ENCODE results near the gene EFCAB6.

The EFCAB6 gene

GRCh38 chr22:43642319-43643206 is 169.5 kb downstream of the EFCAB6 start:
- H3K4me1 Mint-ChIP-seq = peaks cover 10% of the 10 kb centered on the region
- H3K27me3 Mint-ChIP-seq (ENCODE audit: low read depth, poor library complexity) = peaks cover 6% of the 10 kb centered on the region
- H3K9me3 Mint-ChIP-seq = peaks cover 31% of the 10 kb centered on the region
- H3K4me3 Mint-ChIP-seq = no peak overlapping the region
- no peak for TF ChIP-seq CTCF (IDR thresholded peaks at IDR 0.05)
- H3K36me3 Mint-ChIP-seq (ENCODE audit: low read depth) = peaks cover 8% of the 10 kb centered on the region
- no peak for DNase-seq
- H3K27ac Mint-ChIP-seq = no peak overlapping the region

GRCh38 chr22:43639228-43639948 is 172.7 kb downstream of the EFCAB6 start:
- Mint-ChIP-seq H3K36me3 (ENCODE audit: low read depth) (peaks cover 8% of the 10 kb centered on the region), H3K27ac (no peak overlapping the region), H3K4me3 (no peak overlapping the region), H3K27me3 (ENCODE audit: low read depth, poor library complexity) (peaks cover 6% of the 10 kb centered on the region), H3K4me1 (peaks cover 10% of the 10 kb centered on the region), H3K9me3 (peaks cover 35% of the 10 kb centered on the region)
- no peak for DNase-seq
- TF ChIP-seq CTCF (IDR thresholded peaks at IDR 0.05) = no peak

- H3K4me1 Mint-ChIP-seq = peaks cover 8% of the 10 kb centered on the region
- TF ChIP-seq CTCF (IDR thresholded peaks at IDR 0.05) = no peak
Observed at GRCh38 chr22:43637275-43638260, 174.5 kb downstream of the EFCAB6 start.

GRCh38 chr22:43636086-43636485 is 176.0 kb downstream of the EFCAB6 start:
- peaks cover 4% of the 10 kb centered on the region for H3K4me1 Mint-ChIP-seq
- H3K27ac Mint-ChIP-seq = peak overlapping the region; percentile 25
- no peaks in the 10 kb centered on the region for H3K27me3 Mint-ChIP-seq (ENCODE audit: low read depth, poor library complexity)
- no peak for TF ChIP-seq CTCF (IDR thresholded peaks at IDR 0.05)
- H3K36me3 Mint-ChIP-seq (ENCODE audit: low read depth) = peaks cover 8% of the 10 kb centered on the region
- no peak overlapping the region for H3K4me3 Mint-ChIP-seq
- DNase-seq = no peak
- peaks cover 35% of the 10 kb centered on the region for H3K9me3 Mint-ChIP-seq

More at GRCh38 chr22:43637275-43638260, 174.5 kb downstream of the EFCAB6 start:
- Mint-ChIP-seq H3K4me3 (no peak overlapping the region), H3K27me3 (ENCODE audit: low read depth, poor library complexity) (peaks cover 2% of the 10 kb centered on the region), H3K9me3 (peaks cover 35% of the 10 kb centered on the region), H3K27ac (no peak overlapping the region), H3K36me3 (ENCODE audit: low read depth) (peaks cover 8% of the 10 kb centered on the region)
- no peak for DNase-seq

GRCh38 chr22:43635101-43635500 is 177.0 kb downstream of the EFCAB6 start:
- H3K36me3 Mint-ChIP-seq (ENCODE audit: low read depth) = peaks cover 8% of the 10 kb centered on the region
- H3K4me1 Mint-ChIP-seq = peaks cover 4% of the 10 kb centered on the region
- no peak for TF ChIP-seq CTCF (IDR thresholded peaks at IDR 0.05)
- H3K27ac Mint-ChIP-seq = no peak overlapping the region
- H3K4me3 Mint-ChIP-seq = no peak overlapping the region
- H3K27me3 Mint-ChIP-seq (ENCODE audit: low read depth, poor library complexity) = no peaks in the 10 kb centered on the region
- no peak for DNase-seq
- peaks cover 25% of the 10 kb centered on the region for H3K9me3 Mint-ChIP-seq

Measured in nephron progenitor cell (in vitro differentiated cells).